Stimulated activated CD8-positive, alpha-beta memory T cell treated with anti-CD3 and anti-CD28 coated beads, Interleukin-4, amount 100 ng/mL, for 24 hours (primary cell): Measurements from ENCODE around the gene AP5Z1.
A peak's percentile ranks its signal among the peaks of the same experiment; 100 is the strongest.

Experiments used
- DNase-seq: peaks from one replicate; pipeline ENCODE4 v3.0.0-alpha.2; 2020; ENCODE audit warnings: low read depth

AP5Z1 gene, protein sequence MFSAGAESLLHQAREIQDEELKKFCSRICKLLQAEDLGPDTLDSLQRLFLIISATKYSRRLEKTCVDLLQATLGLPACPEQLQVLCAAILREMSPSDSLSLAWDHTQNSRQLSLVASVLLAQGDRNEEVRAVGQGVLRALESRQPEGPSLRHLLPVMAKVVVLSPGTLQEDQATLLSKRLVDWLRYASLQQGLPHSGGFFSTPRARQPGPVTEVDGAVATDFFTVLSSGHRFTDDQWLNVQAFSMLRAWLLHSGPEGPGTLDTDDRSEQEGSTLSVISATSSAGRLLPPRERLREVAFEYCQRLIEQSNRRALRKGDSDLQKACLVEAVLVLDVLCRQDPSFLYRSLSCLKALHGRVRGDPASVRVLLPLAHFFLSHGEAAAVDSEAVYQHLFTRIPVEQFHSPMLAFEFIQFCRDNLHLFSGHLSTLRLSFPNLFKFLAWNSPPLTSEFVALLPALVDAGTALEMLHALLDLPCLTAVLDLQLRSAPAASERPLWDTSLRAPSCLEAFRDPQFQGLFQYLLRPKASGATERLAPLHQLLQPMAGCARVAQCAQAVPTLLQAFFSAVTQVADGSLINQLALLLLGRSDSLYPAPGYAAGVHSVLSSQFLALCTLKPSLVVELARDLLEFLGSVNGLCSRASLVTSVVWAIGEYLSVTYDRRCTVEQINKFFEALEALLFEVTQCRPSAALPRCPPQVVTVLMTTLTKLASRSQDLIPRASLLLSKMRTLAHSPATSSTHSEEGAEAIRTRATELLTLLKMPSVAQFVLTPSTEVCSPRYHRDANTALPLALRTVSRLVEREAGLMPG

DNA sequence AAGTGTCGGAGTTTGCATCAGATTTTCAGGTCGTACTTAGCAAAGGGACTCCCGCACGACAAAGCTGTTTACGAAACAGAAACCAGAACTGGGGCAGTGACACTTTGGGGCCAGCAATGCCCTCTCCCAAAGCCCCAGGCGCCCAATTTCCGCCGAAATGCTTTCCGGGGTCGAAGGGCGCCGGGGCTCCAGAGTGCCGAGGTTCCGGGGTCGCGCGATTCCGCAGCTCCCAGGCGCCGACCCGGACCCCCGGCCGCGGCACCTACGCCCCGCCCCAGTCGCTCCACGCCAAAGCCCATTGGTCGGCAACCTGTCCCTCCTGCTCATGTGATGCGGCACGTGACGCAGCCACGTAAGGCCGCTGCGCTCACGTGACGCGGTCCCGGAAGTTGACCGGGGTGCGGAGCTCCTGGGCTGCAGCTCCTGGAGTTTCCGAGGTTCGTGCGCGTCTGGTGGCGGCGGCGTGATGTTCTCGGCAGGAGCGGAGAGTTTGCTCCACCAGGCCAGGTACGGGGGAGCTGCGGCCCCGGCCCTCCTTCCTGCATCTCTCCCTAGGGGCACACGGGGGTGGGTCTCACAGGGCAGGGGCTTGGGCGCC, at the start of gene AP5Z1:
AP5Z1 (plus strand) TSS at position 374 of the 598 bp plus-strand sequence; CDS start at position 467, 93 bp downstream.
- peak; percentile 94 for DNase-seq

DNA sequence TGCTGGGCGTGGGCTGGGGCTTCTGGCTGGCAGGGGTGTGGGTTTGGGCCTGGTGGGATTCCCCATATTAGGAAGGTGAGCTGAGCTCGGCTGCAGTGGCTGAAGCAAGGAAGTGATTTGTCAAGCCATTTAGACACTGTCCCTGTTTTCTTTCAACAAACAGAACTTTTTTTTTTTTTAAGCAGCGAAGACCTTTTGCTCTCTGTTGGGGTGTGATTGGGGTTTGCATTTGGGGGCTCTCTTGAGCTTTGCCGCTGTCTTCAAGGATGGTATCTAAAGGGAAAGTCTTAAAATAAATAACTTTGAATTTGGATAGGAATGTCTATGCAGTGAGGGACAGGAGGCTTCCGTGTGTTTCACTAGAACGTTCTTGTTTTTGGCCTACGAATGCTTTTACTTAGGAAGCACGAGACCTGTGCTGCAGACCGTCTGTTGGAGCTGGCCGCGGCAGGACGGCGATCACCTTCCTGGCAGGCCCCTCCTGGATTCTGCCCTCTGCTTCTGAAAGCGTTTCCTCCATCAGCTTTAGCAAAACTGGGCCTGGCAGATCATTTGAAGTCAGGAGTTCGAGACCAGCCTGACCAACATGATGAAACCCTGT, 49.5 kb upstream of the AP5Z1 start:
- no peak for DNase-seq

DNA sequence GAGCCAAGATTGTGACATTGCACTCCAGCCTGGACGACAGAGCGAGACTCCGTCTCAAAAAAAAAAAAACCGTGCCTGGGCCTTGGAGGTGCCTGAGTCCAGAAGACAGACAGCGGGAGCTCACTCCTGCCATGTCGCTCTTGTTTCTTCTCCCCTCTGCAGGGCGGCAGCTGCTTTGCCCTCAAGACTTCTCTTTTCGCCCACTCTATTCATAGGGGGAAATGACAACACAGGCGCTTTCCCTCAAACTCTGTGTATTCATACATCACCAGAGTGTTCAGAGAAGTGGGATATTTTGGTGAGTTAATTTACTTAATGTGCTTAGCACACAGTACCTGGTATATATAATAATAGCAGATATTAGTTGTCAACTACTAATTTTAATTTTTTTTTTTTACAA, 48.9 kb upstream of the AP5Z1 start:
- DNase-seq = no peak

DNA sequence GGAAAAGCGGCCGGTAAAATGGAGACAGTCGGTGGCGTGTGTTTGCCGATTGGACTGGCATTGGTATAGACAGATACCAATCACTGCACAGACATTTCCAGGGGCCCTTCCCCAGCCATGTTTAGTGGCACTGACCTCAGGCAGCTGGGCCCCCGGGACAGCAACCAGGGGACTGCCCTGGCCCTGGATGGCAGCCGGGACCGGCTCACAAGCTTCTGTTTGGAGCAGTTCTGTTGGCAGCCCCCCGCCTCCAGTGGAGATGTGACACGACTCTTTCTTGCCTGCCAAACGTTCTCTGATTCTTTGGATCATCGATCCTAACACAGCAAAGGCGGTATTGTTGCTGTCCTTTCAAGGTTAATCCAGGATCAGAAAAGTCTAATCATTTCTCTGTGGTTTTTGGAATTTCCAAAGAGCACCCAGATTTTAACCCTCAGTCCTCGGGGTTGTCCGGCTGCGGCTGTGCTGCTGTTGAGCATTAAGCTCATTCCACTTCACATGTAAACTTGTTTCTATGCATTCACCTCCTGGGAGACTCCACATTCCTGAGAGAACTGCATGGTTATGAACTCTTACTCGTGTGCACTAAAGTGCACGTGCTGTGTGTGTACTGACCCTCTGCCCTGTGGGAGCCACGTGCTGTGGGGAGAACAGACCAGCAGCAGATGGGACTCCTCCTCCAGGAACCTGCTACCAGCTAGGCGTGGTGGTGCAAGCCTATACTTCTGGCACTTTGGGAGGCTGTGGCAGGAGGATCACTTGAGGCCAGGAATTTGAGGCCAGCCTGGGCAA, 47.3 kb upstream of the AP5Z1 start:
- DNase-seq = no peak

DNA sequence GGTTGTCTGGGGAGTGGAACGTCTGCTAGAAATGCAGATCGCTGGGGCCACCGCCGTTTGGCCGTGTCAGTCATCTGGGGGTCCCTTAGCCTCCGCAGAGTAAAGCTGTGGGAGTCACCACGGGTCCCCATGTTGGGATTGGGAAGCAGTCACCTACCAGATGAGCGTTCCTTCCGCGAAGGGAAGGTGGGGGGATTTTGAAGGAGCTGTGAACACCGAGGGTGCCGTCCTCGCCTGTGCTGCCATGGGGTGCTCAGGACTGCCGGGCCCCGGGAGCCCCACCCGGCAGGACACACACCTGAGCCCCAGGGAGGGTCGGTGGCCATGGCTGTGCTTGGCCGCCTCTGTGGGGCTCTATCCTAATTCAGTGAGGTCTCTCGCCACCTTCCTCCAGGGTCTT, 46.2 kb upstream of the AP5Z1 start:
- DNase-seq = no peak

DNA sequence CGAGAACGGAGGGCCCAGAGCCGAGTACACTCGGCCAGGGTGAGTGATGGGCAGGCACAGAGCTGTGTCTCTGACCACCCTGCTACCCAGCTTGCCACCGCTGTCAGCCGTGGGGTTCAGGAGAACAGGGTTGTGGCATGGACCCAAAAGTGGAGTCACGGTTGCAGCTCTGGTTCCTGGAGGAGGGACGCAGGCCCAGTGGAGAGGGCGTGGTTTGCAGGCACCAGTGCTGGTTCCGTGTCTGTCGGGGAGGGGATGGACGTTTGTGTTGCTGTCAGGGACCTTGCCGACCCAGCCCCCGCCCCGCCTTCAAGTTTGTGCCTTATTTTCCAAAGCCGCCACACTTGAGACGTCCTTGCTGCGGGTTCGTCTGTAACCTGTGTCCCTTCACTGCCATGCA, 45.1 kb upstream of the AP5Z1 start:
- DNase-seq = no peak

DNA sequence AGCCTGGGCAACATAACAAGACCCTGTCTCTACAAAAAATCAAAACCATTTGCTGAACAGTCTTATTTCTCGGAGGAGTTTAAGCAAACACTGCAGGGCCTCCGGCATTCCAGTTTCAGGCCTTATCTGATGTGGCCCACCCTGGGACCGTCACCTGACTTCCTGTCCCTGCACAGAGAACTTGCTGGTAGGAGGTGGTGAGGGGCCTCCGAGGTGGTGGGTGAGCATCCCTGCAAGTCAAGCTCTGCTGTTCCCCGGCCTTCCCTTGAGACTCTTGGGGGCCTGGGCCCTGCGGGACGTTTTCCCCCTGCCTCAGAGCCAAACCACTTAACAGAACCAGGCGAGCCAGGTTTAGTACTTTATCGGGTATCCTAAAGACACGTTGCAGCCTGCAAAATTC, 44.5 kb upstream of the AP5Z1 start:
- no peak for DNase-seq

DNA sequence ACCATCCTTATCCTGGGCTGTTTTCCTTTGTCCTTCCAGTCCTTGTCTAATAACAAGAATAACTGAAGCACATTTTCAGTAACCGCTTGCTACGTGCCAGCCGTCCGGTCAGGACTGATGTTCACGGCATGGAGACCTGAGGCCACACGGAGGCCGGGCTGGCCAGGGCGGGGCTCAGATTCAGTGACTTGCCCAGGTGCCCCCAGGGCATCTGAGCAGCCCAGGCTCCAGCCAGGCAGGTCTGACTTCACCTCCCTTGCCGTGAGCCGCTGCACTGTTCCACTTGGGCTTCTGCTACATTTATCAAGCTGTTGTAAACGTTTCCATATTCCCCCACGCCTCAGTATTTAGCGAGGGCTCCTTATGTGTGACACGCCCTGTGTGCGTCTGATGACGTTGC, 43.6 kb upstream of the AP5Z1 start:
- DNase-seq = no peak

DNA sequence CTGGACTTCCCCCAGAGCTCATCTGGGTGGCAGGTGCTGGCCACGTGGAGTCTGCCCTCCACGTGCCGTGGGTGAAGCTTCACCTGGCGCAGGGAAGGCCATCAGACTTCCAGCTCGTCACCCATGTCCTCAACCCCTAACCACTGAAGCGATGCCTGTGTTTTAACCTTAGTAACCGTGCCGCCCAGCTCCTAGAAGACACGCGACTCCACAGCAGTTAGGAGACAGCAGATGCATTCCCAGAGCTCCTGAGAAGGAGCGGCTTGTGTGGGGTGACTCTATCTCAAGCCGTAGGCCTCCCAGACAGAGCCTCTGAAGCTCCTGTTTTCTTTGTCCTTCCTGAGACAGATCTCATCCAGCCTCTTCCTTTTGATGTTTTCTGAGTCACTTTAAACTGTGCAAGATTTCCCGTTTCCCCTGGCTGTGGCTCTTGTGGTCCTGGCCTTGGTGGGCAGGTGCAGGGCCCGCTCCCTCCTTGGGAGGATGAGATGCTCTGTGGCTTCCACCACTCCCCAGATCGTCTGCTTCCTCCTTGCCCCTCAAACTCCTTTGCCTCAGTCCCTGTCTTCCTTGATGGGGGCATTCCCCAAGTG, 41.4 kb upstream of the AP5Z1 start:
- no peak for DNase-seq

DNA sequence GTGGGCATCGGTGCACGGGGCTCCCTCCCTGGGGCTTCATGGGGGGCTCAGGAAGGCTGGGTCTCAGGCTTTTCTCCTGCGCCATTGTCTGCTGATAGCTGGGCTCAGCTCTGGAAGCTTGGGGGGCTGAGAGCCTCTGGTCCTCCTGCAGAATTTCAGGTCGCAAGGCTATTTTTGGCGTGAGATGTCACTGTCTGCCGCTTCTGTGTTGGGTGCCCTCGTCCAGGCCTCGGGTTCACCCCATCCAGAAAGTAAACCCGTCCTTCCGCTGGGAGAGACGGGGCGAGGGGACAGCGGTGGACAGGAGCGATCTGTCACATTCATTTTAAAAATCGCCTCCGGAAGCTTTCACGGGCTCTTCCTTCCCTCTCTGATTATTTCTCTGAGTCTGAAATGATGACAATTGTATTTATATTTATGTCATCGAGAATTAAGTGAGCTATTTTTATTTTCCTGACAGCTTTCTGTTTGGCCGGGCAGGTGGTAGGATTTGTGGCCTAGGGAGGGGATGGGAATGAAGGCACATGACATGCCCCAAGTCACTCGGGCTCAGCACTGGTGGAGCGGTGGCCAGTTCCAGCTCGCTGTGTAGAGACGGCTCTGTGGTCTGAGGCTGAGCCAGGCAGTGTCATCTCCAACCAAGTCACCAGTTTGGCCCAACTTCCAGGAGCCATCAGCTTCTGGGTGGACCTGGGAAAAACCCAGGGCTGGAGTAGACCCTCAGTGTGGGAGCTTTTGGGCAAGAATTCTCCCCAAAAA, 40.7 kb upstream of the AP5Z1 start:
- DNase-seq = no peak

DNA sequence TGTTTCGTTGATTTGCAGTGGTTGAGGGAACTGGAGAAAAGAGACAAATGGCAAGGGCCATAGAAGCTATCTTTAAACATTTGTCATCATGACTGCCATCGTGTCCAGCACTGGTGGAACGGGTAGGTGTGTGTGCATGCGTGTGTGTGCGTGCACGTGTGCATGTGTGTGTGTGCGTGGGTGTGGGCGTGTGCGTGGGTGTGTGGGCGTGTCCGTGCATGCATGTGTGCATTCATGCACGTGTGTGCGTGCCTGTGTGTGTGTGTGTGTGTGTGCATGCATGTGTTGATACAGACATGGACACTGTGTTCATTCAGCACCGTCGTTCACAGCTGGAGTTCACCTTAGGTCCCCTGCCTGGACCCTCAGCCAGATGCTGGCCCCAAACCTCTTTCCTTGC, 38.1 kb upstream of the AP5Z1 start:
- DNase-seq = no peak

DNA sequence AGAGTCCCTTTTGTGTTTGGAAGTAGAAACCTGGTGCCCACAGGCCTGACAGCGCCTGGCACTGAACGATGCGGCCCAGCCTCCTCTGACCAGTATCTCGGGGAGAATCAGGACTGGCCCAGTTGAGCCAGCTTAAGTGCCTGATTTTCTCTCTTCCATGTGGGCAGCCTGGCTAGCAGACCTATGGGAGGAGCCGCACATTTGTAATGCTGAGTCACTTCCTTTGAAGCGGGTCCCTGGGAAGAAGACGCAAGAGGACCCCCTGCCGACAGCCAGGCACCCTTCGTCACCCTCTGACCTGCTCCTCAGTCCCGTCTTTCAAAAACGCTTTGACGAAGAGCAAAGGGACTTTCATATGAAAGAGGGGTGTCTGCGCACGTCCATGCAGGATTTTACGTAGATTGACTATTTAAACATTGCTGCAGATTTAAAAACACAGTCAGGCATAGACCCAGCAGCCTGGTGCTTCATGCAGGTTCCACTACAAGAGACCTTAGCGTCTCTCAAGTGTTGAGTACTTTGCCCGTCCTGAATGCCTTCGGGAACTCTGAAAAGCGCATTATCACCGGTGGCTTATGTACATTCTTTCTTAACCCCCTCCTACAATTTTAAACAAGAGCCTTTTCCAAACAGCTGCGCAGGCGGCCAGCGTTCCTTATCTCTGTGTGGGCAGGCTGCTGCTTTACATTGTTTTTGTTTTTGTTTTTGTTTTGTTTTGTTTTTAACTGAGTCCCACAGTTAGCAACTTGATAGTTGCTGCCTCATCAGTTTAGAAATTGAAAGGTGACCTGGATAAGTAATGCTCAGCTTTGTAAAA, 36.5 kb upstream of the AP5Z1 start:
- no peak for DNase-seq

DNA sequence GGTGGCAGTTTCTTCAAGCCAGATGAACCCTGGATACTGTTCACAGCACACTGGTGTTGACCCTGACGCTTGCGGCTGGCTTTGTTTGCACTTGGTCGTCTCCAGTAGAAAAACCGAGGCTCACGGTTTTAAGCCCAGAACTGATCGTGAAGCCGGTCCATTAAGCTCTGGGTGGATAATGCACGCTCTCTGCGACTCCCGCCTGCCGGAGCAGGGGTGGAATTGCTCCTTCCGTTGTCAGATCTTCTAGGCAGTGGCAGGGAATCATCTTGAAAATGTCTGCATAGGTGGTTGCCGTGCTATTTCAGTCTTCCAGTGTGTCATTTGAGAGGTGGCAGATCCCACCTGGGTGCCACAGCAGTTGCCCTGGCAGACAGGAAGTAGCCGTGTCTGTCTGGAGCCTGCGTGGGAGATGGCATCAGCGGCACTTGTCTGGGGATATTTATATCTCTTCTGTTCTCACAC, 35.9 kb upstream of the AP5Z1 start:
- DNase-seq = no peak

DNA sequence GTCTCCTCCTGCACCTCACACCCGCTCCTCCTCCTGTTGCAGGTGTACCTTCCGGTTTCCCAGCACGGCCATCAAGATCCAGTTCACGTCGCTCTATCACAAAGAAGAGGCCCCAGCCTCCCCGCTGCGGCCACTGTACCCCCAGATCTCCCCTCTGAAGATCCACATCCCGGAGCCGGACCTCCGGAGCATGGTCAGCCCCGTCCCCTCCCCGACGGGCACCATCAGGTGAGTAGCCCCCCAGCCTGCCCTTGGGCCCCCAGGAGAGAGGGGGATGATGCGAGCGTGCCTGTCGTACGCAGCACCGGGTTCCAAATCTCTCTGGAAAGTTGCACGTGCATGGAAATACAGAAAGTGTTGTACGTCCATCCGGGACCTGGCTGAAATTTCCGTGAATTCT, 34.6 kb upstream of the AP5Z1 start:
- DNase-seq = no peak

DNA sequence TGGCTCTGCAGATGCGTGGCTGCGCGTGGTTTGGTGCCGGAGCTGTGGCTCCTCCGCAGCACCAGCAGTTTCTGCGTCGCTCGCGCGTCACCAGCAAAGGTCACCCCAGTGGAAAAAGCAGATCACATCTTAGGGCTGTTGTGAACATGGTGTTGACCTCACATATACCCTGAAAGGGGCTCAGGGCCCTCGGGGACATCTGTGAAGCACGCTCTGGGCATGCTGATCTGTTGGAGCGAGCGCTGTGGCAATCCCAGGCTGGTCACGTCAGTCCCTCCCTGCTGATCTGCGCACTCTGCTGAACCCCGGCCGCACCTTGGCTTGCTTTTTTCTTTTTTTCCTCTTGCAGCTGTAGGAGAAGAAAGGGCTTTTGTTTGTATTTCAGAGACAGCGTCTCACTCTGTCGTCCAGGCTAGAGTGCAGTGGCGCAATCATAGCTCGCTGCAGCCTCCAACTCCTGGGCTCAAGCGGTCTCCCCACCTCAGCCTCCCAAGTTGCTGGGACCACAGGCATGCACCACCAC, 33.3 kb upstream of the AP5Z1 start:
- DNase-seq = no peak

DNA sequence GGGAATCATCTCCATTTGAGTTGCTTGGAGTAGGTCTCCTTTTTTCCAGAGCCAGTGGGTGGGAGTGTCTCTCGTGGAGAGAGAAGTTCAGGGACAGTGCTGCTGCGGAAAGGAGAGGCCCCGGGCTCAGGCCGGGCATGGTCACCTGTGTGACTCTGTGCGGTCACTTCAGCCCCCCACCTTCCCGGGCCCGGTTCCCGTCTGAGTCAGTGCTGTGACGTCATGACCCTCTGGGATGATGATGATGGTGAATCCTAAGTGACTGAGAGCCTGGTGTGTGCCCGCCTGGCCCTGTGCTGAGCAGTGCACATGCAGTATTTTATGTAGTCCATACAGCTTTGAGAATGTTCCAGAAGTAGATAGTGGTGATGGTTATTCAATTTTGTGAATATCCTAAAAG, 32.6 kb upstream of the AP5Z1 start:
- DNase-seq = no peak

DNA sequence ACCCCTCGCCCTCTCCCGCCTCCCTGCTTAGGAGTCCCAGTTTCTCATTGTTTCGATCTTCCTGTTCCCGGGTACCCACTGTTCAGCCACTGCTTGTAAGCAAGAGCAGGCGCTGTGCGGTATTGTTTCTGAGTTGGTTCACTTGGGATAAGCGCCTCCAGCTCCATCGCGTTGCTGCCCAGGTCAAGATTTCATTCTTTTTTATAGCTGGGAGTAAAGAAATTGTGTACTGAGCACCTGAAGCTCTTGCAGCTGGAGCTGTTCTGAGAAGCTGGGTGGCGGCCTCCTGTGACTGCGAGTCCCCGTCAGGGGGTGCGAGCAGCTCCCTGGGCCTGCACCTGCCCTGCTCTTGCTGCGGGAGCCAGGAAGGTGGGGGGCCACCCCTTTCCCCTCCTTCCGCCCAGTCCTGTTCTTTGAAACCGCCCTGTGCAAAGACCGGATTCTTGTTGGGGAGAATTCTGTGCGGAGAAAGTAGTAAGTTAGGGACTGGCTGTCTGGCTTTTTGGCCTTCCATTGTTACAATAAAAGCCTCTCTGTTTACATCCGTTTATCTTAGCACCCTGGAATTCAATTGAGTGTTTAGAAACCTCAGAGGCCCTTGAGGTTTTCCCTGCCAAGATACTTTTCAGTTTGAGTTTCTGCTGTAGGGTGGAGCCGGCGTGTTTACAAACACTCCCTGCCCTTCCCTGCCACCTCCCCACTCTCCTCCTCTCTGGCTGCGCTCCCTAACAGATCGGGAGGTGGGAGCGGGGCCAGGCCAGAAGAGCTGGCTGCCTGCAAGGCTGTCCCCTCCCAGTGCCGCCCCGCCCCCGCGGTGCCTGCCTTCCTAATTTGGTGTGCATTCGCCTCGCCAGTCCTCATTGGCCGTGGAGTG, 30.8 kb upstream of the AP5Z1 start:
- peak; percentile 60 for DNase-seq

DNA sequence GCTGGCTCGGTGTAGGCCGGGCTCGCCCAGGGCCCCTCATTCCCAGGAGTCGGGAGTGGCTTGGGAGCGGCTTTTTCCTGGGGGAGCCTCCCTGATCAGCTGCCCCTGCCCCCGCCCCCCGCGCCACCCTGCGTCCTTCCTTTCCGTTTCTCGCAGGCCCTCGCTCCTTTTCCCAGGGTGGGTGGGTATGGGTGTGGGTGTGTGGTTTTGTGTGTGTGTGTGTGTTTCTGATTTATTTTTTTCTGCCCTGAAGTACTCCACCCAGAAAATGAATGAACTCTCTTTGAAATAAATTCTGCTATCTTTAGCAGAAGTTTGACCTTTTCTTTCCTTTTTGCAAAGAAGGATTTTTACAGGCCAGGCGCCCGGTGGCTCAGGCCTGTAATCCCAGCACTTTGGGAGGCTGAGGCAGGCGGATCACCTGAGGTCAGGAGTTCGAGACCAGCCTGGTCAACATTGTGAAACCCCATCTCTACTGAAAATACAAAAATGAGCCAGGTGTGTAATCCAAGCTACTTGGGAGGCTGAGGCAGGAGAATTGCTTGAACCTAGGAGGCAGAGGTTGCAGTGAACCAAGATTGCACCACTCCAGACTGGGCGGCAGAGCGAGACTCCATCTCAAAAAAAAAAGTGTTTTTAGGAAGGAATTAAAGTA, 30.0 kb upstream of the AP5Z1 start:
- DNase-seq = no peak
